GM18526 (cell line): ENCODE measurements around the gene SLC12A8.

ENCODE experiments used
- POLR2A ChIP-seq: IDR thresholded peaks from 3 replicates; pipeline ENCODE4 v1.6.1; 2011; ENCODE audit not compliant: insufficient read length; ENCODE audit errors: extremely low read depth

Gene SLC12A8

DNA sequence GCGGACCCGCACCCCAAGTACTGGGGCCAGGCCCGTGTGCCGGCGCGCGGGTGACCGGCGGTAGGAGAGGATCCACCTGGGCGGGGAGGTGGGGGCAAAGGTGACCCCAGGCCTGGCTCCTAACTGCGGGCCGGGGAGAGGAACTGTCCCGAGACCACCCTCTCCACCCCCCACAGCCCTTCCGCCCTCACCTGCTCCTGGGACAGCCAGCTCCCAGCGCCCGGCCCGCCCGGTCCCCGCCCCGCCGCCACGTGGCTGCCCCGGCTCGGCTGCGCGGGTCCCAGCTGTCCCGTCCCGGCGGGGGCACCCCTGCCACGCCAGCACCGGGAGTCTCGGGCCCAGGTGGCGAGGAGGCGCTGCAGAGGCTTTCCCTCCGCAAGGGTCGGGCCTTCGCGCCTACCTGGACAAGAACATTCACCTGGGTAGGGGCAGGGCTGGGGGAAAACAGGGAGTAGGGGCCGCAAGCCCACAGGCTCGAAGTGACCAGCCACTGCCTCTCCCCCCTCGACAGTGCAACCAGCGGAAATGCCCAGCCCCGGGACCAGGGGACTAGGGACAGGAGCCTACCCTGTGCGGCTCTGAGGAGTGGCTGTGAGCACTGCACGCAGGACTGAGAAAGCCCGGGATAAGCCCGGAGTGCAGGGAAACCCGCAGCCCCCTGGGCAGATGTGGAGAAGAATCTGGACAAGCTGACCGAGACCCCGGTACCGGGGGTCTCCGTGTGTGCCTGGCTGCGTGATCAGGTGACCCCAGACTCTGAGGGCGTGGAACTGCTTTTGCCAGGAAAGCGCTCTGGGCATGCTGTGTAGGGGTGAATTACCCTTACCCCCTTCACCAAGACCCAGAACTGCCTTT lies at the start of gene SLC12A8:
SLC12A8 (minus strand) TSS at position 240 of the 855 bp plus-strand sequence. CDS start 1,399 bp downstream, outside the sequence.
- TF ChIP-seq POLR2A = no peak

GRCh38 chr3:125262161-125262560 lies 49.6 kb upstream of the SLC12A8 start:
- no peak for TF ChIP-seq POLR2A

DNA sequence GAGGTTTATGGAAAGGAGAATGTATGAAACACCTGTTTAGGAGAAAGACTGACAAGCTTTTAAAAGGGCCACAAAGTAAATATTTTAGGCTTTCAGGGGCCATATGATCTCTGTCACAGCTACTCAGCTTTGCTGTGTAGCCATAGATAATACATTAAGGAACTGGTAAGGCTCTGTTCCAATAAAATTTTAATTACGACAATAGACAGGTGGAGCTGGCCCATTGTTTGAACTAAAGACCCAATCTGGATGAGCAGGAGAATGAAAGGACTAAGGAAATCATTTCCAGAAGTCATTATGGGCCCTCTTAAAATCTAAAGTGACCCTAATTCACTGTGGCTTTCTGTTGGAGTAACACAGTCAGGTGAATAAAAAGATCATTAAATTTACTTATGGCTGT lies 48.5 kb upstream of the SLC12A8 start:
- no peak for TF ChIP-seq POLR2A

DNA sequence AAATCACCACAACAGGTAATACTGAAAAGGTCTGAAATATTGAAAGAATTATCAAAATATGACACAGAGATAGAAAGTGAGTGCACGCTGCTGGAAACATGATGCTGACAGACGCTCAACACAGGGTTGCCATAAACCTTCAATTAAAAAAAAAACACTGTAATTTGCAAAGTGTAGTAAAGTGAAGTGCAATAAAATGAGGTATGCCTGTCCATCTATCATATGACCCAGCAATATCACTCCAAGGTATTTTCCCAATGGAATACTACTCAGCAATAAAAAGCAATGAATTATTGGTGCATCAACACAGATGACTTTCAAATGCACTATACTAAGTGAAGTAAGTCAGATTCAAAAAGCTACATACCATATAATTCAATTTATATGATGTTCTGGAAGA lies 47.6 kb upstream of the SLC12A8 start:
- no peak for TF ChIP-seq POLR2A

GRCh38 chr3:125257536-125257935 lies 45.0 kb upstream of the SLC12A8 start:
- no peak for TF ChIP-seq POLR2A

DNA sequence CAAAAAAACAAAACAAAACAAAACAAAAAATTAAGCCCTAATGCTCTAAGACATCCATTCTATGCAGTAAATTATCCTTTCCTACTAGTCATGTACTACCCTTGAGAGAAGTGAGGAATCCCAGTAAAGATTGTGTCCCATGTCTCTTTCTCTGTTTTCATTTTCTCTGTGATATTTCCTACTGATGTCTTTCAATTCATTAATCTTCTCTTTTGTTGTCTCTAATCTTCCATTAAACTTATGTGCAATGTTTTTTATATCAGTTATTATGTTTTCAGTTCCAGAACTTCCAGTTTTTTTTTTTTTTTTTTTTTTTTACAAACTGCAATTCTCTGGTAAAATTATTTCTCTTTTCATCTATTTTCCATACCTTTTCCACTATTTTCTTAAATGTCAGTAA lies 44.1 kb upstream of the SLC12A8 start:
- TF ChIP-seq POLR2A = no peak

GRCh38 chr3:125250973-125251372 lies 38.4 kb upstream of the SLC12A8 start:
- no peak for TF ChIP-seq POLR2A

GRCh38 chr3:125246237-125246636 lies 33.7 kb upstream of the SLC12A8 start:
- TF ChIP-seq POLR2A = no peak

DNA sequence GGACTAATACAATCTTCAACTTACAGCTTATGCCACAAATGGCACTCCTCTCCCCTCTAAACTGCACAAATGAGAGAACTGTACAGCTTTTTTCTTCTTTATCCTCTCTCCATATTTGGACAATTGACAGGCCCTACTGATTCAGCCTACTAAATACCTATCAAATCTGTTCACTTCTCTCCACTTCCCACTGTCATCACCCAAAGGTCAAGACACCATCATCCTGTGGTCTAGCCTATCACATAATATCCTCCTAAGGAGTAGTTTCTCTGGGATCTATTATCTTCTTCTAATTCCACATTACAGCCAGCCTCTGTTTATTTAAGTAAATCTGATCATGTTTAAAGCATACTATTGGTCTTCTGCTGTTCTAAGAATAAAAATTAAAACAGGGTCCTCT lies 33.0 kb upstream of the SLC12A8 start:
- no peak for TF ChIP-seq POLR2A

DNA sequence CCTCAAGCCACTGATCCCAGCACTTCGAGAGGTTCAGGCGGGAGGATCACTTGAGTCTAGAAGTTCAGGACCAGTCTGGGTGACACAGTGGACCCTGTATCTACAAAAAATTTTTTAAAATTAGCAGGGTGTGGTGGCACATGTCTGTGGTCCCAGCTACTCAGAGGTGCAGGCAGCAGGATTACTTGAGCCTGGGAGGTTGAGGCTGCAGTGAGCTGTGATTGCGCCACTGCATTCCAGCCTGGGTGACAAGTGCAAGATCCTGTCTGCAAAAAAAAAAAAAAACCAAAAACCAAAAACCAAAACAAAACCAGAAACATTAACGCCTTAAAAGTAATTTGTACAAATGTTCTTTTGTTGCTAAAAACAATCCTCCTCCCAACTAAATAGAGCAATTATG lies 27.9 kb upstream of the SLC12A8 start:
- TF ChIP-seq POLR2A = no peak

DNA sequence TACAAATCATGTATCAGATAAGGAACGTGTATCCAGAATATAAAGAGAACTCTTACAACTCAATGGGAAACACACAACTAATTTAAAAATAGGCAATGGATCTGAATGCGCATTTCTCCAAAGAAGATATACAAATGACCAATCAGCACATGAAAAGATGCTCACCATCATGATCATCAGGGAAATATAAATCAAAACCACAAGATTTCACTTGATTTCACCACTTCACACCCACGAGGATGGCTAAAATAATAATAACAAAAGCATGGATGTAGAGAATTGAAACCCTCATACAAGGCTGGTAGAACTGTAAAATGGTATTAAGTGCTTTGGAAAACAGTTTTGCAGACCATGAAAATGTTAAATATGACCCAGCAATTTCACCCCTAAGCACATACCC lies 26.7 kb upstream of the SLC12A8 start:
- no peak for TF ChIP-seq POLR2A

- TF ChIP-seq POLR2A = no peak
Measured at GRCh38 chr3:125238759-125239158, 26.2 kb upstream of the SLC12A8 start.

- no peak for TF ChIP-seq POLR2A
Measured at GRCh38 chr3:125236331-125236903, 23.9 kb upstream of the SLC12A8 start.

- TF ChIP-seq POLR2A = no peak
Measured at GRCh38 chr3:125234831-125235230, 22.3 kb upstream of the SLC12A8 start.

DNA sequence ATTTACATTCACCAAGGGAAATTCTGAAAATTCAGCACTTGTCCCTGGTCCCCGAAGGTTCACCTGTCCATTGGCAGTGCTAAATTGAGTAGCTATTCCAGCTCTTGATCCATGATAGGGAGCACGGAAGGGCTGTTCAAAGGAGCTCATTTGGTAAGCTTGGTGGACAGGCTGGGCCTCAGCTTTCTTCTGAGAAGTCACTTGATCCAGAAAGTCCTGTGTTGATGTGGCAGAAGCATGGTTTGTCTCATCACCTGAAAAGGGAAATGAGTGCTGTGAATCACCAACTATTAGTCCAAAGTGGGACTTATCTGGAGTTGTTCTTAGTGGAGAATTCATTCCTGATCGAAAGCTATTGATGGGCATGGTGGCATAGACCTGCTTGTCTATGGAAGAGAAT lies 19.9 kb upstream of the SLC12A8 start:
- TF ChIP-seq POLR2A = no peak

DNA sequence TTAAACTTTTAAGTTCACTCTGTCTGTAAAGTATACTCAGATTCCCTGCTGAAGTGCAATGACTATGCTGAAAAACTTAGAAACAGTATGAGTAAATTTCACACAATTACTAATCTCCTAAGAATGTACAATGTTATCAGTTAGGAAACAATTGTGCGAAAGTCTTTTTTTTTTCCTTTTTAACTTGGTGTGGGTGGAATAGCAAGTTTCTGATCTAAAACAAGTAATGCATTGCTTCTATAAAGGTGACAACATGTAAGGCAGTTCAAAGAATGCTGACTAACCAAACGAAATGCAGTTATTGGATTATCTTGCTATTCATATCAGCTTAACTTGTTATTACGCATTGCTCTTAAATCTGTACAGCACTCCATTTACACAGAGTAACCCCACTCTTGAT lies 19.3 kb upstream of the SLC12A8 start:
- no peak for TF ChIP-seq POLR2A

GRCh38 chr3:125229707-125230106 lies 17.2 kb upstream of the SLC12A8 start:
- TF ChIP-seq POLR2A = no peak

- TF ChIP-seq POLR2A = no peak
Measured at GRCh38 chr3:125229168-125229567, 16.6 kb upstream of the SLC12A8 start.
